HG03565 (cell line): ENCODE results near the gene CCDC40.

ENCODE experiments used
- ATAC-seq: cut with Tn5 transposase; IDR thresholded peaks from one replicate; pipeline ENCODE4 v1.9.1; 2021; ENCODE audit warnings: mild to moderate bottlenecking, moderate library complexity; ENCODE audit not compliant: unreplicated experiment

The CCDC40 gene

GRCh38 chr17:80018917-80019651 lies 17.4 kb upstream of the CCDC40 start:
- no peak for ATAC-seq

GRCh38 chr17:80021600-80021999 lies 14.8 kb upstream of the CCDC40 start:
- no peak for ATAC-seq

- ATAC-seq = no peak
Measured at GRCh38 chr17:80023481-80024205, 12.8 kb upstream of the CCDC40 start.

GRCh38 chr17:80024206-80024972 lies 12.1 kb upstream of the CCDC40 start:
- no peak for ATAC-seq

GRCh38 chr17:80025140-80025539 lies 11.3 kb upstream of the CCDC40 start:
- no peak for ATAC-seq

GRCh38 chr17:80025796-80026195 lies 10.6 kb upstream of the CCDC40 start:
- no peak for ATAC-seq

GRCh38 chr17:80026359-80027042 lies 9.9 kb upstream of the CCDC40 start:
- ATAC-seq = no peak

GRCh38 chr17:80027043-80027435 lies 9.4 kb upstream of the CCDC40 start:
- no peak for ATAC-seq

GRCh38 chr17:80028030-80028429 lies 8.4 kb upstream of the CCDC40 start:
- no peak for ATAC-seq

GRCh38 chr17:80029258-80029974 lies 7.0 kb upstream of the CCDC40 start:
- no peak for ATAC-seq

GRCh38 chr17:80030730-80031410 lies 5.6 kb upstream of the CCDC40 start:
- no peak for ATAC-seq

GRCh38 chr17:80031691-80032430 lies 4.6 kb upstream of the CCDC40 start:
- no peak for ATAC-seq

GRCh38 chr17:80032614-80033171 lies 3.7 kb upstream of the CCDC40 start:
- ATAC-seq = no peak

- ATAC-seq = no peak
Measured at GRCh38 chr17:80033840-80034239, 2.6 kb upstream of the CCDC40 start.

- ATAC-seq = no peak
Measured at GRCh38 chr17:80034791-80035686, 1.4 kb upstream of the CCDC40 start.

- no peak for ATAC-seq
Measured at GRCh38 chr17:80035687-80035936, 830 bp upstream of the CCDC40 start, which contains the start of gene TBC1D16. TBC1D16 (minus strand) TSS chr17:80035872; CDS start chr17:80013547, 22,325 bp downstream.

GRCh38 chr17:80036715-80037477 lies 454 bp downstream of the CCDC40 start:
- no peak for ATAC-seq
